CD4-positive, alpha-beta T cell treated with Interleukin-4 for 1 hour (primary cell): ENCODE results near the gene TYSND1.
"Not testable (repeated sequence)": the region's sequence is repeated elsewhere in the genome, so short reads cannot be mapped to it uniquely, and the experiment has no call there.

ENCODE experiments used
- DNase-seq, 2 donors: peaks; one replicate each; pipeline ENCODE4 v3.0.0-alpha.2; 2020 to 2022

The TYSND1 gene

GRCh38 chr10:70106958-70107791 is 39.3 kb downstream of the TYSND1 start:
- DNase-seq: peak in 1 of 2 donors; percentile 10

GRCh38 chr10:70101668-70102067 is 44.8 kb downstream of the TYSND1 start:
- no peak for DNase-seq

- DNase-seq: not testable (repeated sequence)
These were observed 45.4 kb downstream of the TYSND1 start for GRCh38 chr10:70101068-70101562.

GRCh38 chr10:70098271-70098670 is 48.2 kb downstream of the TYSND1 start:
- DNase-seq: no peak

- no peak for DNase-seq
These were observed 49.0 kb downstream of the TYSND1 start for GRCh38 chr10:70097459-70097858.

- no peak for DNase-seq
These were observed 49.6 kb downstream of the TYSND1 start for GRCh38 chr10:70096705-70097420.

- no peak for DNase-seq
These were observed 50.3 kb downstream of the TYSND1 start for GRCh38 chr10:70096016-70096704.

GRCh38 chr10:70094250-70094649 is 52.2 kb downstream of the TYSND1 start:
- DNase-seq: no peak

GRCh38 chr10:70093335-70093944 is 53.1 kb downstream of the TYSND1 start:
- peak in 1 of 2 donors; percentile 61 for DNase-seq

GRCh38 chr10:70092389-70092718 is 54.1 kb downstream of the TYSND1 start:
- no peak for DNase-seq

- no peak for DNase-seq
These were observed 55.5 kb downstream of the TYSND1 start for GRCh38 chr10:70090951-70091350.

- DNase-seq: no peak
These were observed 56.5 kb downstream of the TYSND1 start for GRCh38 chr10:70090013-70090412.

GRCh38 chr10:70088308-70088698 is 58.2 kb downstream of the TYSND1 start:
- no peak for DNase-seq
